Measurements from ENCODE around the gene MXD3. TPM values are rescaled to one million over a fixed set of nuclear protein-coding genes. Genes with fewer than 3 reads are reported as not detected.
A peak's percentile ranks its signal among the peaks of the same experiment; 100 is the strongest.

Gene MXD3
- total RNA-seq, 1 donor from 2014 or later = 31.1 TPM

GRCh38 chr5:177338251-177339106 lies 26.8 kb upstream of the MXD3 start:
- no peak for DNase-seq (ENCODE audit: low spot score)
- no peak for TF ChIP-seq EZH2phosphoT487 (IDR thresholded peaks at IDR 0.05)
- no peak for TF ChIP-seq EZH2 (IDR thresholded peaks at IDR 0.05)
- TF ChIP-seq, protein P1, sequence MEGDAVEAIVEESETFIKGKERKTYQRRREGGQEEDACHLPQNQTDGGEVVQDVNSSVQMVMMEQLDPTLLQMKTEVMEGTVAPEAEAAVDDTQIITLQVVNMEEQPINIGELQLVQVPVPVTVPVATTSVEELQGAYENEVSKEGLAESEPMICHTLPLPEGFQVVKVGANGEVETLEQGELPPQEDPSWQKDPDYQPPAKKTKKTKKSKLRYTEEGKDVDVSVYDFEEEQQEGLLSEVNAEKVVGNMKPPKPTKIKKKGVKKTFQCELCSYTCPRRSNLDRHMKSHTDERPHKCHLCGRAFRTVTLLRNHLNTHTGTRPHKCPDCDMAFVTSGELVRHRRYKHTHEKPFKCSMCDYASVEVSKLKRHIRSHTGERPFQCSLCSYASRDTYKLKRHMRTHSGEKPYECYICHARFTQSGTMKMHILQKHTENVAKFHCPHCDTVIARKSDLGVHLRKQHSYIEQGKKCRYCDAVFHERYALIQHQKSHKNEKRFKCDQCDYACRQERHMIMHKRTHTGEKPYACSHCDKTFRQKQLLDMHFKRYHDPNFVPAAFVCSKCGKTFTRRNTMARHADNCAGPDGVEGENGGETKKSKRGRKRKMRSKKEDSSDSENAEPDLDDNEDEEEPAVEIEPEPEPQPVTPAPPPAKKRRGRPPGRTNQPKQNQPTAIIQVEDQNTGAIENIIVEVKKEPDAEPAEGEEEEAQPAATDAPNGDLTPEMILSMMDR (IDR thresholded peaks at IDR 0.05) = no peak
- no peak overlapping the region for H3K4me2 ChIP-seq
- Mint-ChIP-seq H3K27ac (no peak overlapping the region), H3K36me3 (peaks cover 16% of the 10 kb centered on the region), H3K4me3 (no peak overlapping the region), H3K27me3 (ENCODE audit: insufficient read depth, low read depth) (peaks cover 4% of the 10 kb centered on the region), H3K4me1 (no peaks in the 10 kb centered on the region), H3K9me3 (no peaks in the 10 kb centered on the region)
- H3K4me3 ChIP-seq = no peak overlapping the region
- H3K36me3 ChIP-seq = no peaks in the 10 kb centered on the region
- H4K20me1 ChIP-seq (ENCODE audit: low read depth) = peaks cover 14% of the 10 kb centered on the region
- H3K9ac ChIP-seq = no peak overlapping the region
- no peak overlapping the region for H3K27ac ChIP-seq
- no peaks in the 10 kb centered on the region for H3F3A ChIP-seq (ENCODE audit: low read depth)
- H3K27me3 ChIP-seq = no peaks in the 10 kb centered on the region
- peaks cover 19% of the 10 kb centered on the region for H3K79me2 ChIP-seq (ENCODE audit: low read depth)
- no peaks in the 10 kb centered on the region for H3K9me3 ChIP-seq (ENCODE audit: low read depth)
- no peaks in the 10 kb centered on the region for H3K4me1 ChIP-seq
- no peak overlapping the region for H2AFZ ChIP-seq (replicated peaks)

- H3K4me2 ChIP-seq = no peak overlapping the region
- no peak overlapping the region for H3K27ac ChIP-seq
- Mint-ChIP-seq H3K4me3 (peak overlapping the region; percentile 58), H3K27ac (no peak overlapping the region), H3K36me3 (peaks cover 16% of the 10 kb centered on the region), H3K27me3 (ENCODE audit: insufficient read depth, low read depth) (peaks cover 4% of the 10 kb centered on the region), H3K9me3 (no peaks in the 10 kb centered on the region), H3K4me1 (no peaks in the 10 kb centered on the region)
- peaks cover 3% of the 10 kb centered on the region for H3K79me2 ChIP-seq (ENCODE audit: low read depth)
- H3K36me3 ChIP-seq = no peaks in the 10 kb centered on the region
- no peaks in the 10 kb centered on the region for H3K9me3 ChIP-seq (ENCODE audit: low read depth)
- TF ChIP-seq, protein P1 (IDR thresholded peaks at IDR 0.05) = no peak
- TF ChIP-seq EZH2 (IDR thresholded peaks at IDR 0.05) (no peak), EZH2phosphoT487 (IDR thresholded peaks at IDR 0.05) (no peak)
- no peaks in the 10 kb centered on the region for H3K27me3 ChIP-seq
- H2AFZ ChIP-seq (replicated peaks) = no peak overlapping the region
- H4K20me1 ChIP-seq (ENCODE audit: low read depth) = peaks cover 9% of the 10 kb centered on the region
- no peak overlapping the region for H3K4me3 ChIP-seq
- no peak for DNase-seq (ENCODE audit: low spot score)
- no peak overlapping the region for H3K9ac ChIP-seq
- no peaks in the 10 kb centered on the region for H3K4me1 ChIP-seq
- H3F3A ChIP-seq (ENCODE audit: low read depth) = no peaks in the 10 kb centered on the region
Measured at GRCh38 chr5:177336603-177337494, 25.2 kb upstream of the MXD3 start.

GRCh38 chr5:177336112-177336511 lies 24.4 kb upstream of the MXD3 start:
- H4K20me1 ChIP-seq (ENCODE audit: low read depth) = peaks cover 5% of the 10 kb centered on the region
- Mint-ChIP-seq H3K27me3 (ENCODE audit: insufficient read depth, low read depth) (peaks cover 4% of the 10 kb centered on the region), H3K4me1 (no peaks in the 10 kb centered on the region), H3K27ac (peak overlapping the region; percentile 57), H3K36me3 (peaks cover 11% of the 10 kb centered on the region), H3K4me3 (peak overlapping the region; percentile 58), H3K9me3 (no peaks in the 10 kb centered on the region)
- no peaks in the 10 kb centered on the region for H3K4me1 ChIP-seq
- no peaks in the 10 kb centered on the region for H3K9me3 ChIP-seq (ENCODE audit: low read depth)
- no peaks in the 10 kb centered on the region for H3K36me3 ChIP-seq
- no peak overlapping the region for H3K4me3 ChIP-seq
- no peak for TF ChIP-seq EZH2phosphoT487 (IDR thresholded peaks at IDR 0.05)
- TF ChIP-seq, protein P1 (IDR thresholded peaks at IDR 0.05) = peak; percentile 9
- no peaks in the 10 kb centered on the region for H3K27me3 ChIP-seq
- peak; percentile 25 for DNase-seq (ENCODE audit: low spot score)
- H3F3A ChIP-seq (ENCODE audit: low read depth) = no peaks in the 10 kb centered on the region
- no peak overlapping the region for H2AFZ ChIP-seq (replicated peaks)
- no peak overlapping the region for H3K27ac ChIP-seq
- H3K4me2 ChIP-seq = no peak overlapping the region
- H3K9ac ChIP-seq = no peak overlapping the region
- no peaks in the 10 kb centered on the region for H3K79me2 ChIP-seq (ENCODE audit: low read depth)

Measured in neural progenitor cell (in vitro differentiated cells).